ENCODE measurements around the gene SUSD1. TPM values are rescaled to one million over a fixed set of nuclear protein-coding genes. Genes with fewer than 3 reads are reported as not detected.
"Not testable (repeated sequence)": the region's sequence is repeated elsewhere in the genome, so short reads cannot be mapped to it uniquely, and the experiment has no call there.

The SUSD1 gene
- total RNA-seq, 1 experiment from 2014 or later = 20.3 TPM

DNA sequence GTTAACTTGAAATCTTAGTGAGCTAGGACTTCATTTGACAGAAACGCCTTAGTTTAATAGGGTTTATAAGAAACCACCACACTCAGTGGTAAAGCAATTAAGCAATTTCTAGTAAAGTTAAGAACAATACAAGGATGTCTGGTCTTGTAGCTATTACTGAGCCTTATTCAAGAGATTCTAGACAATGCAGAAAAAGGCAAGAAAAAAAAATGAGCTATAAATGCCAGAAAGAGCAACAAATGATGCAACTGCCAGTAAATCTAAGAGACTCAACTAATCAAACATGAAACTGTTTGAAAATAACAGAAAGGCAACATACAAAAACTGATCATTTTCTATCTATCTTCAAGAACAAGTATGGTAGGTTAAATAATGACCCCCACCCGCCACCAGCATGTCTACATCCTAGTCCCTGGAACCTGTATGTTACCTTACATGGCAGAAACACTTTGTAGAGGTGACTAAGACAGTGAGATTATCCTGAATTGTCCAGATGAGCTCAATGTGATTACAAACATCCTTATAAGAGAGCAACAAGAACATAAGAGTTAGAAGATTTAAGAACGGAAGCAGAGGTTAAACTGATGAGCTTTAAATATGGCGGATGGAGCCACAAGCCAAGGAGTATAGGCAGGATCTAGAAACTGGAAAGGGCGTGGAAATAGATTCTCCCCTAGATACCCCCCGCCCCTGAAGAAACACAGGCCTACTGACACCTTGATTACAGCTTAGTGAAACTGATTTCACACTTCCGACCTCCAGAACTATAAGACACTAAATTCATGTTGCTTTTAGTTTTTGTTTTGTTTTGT lies 93.0 kb downstream of the SUSD1 start:
- in situ Hi-C loops (cut with HindIII; ENCODE audit: low pct_unique_long_range_greater_than_20kb, low sequenced_read_pairs) = no loop called here
- no peak for DNase-seq (ENCODE audit: low read depth)

DNA sequence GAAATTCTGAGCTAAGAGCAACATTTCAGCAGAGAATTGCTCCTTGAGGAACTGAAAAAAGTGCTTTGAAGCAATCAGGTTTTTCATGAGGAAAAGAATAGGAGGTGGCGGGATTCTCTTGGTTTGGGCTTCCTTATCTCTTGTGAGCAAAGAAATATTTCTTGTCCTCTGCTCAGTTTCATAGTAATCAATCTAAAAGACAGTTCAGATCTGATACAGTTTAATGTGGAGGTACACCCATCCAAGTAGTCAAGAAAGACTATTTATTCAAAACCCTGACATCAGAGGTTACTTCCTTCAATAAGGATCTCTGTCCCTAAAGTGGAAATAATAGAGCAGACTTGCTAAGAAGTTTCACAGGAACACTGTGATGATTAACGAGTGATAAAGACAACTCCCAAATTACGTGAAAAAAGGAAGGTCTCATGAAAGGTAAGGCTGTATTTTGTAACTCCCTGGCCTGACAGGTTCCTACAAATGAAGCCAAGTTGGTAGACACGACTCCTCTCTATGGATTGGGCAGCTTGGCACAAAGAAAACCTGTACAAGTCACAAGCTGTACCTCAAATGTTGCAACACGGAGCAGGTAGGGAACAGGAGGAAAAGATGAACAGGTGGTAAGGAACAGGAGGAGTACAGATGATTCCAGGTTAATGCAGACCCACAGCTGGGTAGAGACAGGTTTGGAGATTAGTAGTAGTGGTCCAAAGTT lies 94.1 kb downstream of the SUSD1 start:
- in situ Hi-C loops (cut with HindIII; ENCODE audit: low pct_unique_long_range_greater_than_20kb, low sequenced_read_pairs) = no loop called here
- no peak for DNase-seq (ENCODE audit: low read depth)

- in situ Hi-C loops (cut with HindIII; ENCODE audit: low pct_unique_long_range_greater_than_20kb, low sequenced_read_pairs) = no loop called here
These were observed 96.7 kb downstream of the SUSD1 start for GRCh38 chr9:112078432-112078831.

GRCh38 chr9:112076814-112077213 lies 98.3 kb downstream of the SUSD1 start:
- in situ Hi-C loops (cut with HindIII; ENCODE audit: low pct_unique_long_range_greater_than_20kb, low sequenced_read_pairs) = no loop called here
- DNase-seq (ENCODE audit: low read depth) = no peak

More at GRCh38 chr9:112078432-112078831, 96.7 kb downstream of the SUSD1 start:
- DNase-seq (ENCODE audit: low read depth) = no peak

DNA sequence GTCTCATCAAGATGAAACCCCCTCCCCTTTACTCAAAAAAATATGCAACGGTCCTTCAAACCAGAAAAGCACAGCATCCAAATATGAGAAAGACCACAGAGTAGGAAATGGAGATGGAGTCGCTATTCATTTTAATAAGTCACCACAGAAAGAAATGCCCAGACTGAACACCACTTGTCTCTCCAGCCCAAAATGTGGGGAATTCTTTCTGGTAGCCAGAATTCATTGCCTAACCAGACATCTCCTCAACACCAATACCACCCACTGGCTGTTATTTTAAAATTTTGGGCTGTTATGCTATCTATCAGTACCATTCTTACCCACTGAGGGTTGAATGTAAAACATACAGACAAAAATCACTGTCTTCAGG lies 100.1 kb downstream of the SUSD1 start:
- DNase-seq (ENCODE audit: low read depth) = no peak
- in situ Hi-C loops (cut with HindIII; ENCODE audit: low pct_unique_long_range_greater_than_20kb, low sequenced_read_pairs) = no loop called here

DNA sequence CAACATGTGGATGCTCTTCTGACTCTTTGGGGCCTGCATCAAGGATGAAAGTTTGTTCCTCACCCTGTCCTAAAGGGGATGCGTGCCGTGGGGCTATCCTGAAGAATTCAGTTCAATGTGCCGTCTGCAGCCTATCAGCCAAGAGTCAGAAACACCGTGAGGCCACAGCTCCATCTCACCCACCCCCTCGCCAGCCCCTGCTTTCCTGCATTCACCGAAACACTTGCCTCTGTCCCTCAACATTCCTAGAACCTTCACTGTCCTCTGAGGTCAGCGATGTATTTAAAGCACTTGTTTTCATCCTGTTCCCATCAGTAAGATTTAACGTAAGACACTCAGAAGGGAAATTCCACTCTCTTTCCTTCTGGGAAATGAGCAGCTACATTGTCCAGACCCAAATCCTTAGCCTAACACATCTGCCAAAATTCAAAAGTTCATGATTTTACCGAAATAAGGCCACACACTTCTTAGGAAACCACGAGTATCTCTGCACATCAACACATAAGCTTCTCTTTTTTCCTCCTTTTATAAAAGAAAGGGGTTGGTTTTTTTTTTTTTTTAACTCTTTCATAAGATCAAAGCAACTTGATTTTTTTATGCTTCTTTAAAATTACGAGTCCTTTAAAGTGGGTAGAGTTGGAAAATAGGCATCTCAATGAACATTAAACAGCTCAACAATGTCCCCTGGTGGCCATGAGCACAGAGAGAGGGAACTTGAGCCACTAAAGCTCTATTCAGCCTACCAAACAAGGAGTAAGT lies 100.7 kb downstream of the SUSD1 start:
- DNase-seq (ENCODE audit: low read depth) = peak; percentile 86
- in situ Hi-C loops (cut with HindIII; ENCODE audit: low pct_unique_long_range_greater_than_20kb, low sequenced_read_pairs) = no loop called here

GRCh38 chr9:112073639-112074173 lies 101.4 kb downstream of the SUSD1 start:
- in situ Hi-C loops (cut with HindIII; ENCODE audit: low pct_unique_long_range_greater_than_20kb, low sequenced_read_pairs); DNase-seq (ENCODE audit: low read depth): not testable (repeated sequence)

- in situ Hi-C loops (cut with HindIII; ENCODE audit: low pct_unique_long_range_greater_than_20kb, low sequenced_read_pairs) = no loop called here
- no peak for DNase-seq (ENCODE audit: low read depth)
These were observed 102.1 kb downstream of the SUSD1 start for GRCh38 chr9:112072721-112073638.

DNA sequence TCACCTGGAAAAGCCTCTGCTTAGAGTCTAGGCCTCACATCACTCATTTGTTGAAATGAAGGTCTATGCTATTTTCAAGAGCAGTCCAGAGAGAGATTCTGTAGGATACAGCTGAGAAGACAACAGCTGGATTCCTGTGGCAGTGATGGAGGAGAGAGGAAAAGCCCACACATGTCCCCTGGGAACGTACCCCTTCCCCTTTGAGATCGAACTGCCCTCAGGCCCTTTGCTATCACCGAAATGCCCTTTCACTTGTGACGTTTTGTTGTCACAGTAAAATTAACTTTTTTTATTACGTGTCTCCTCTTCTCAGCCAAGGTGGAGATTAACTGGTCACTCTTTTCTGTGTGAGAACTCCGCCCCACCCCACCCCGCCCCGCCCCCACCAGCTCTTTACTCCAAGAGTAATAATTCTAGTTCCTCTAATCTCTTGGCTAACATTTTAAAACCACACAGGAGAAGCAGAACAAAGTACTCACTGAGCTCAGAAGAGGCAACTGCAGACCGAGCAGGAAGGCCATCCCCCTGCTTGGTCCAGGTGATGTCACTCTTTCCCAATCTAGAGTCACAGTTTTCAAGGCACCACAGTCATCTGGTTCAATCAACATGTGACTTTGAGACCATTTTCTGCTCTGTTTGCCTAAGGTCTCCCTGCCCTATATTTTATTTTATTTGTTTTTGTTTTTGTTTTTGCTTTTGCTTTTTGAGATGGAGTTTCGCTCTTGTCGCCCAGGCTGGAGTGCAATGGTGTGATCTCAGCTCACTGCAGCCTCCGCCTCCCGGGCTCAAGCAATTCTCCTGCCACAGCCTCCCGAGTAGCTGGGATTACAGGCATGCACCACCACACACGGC lies 105.6 kb downstream of the SUSD1 start:
- in situ Hi-C loops (cut with HindIII; ENCODE audit: low pct_unique_long_range_greater_than_20kb, low sequenced_read_pairs) = no loop called here
- no peak for DNase-seq (ENCODE audit: low read depth)

DNA sequence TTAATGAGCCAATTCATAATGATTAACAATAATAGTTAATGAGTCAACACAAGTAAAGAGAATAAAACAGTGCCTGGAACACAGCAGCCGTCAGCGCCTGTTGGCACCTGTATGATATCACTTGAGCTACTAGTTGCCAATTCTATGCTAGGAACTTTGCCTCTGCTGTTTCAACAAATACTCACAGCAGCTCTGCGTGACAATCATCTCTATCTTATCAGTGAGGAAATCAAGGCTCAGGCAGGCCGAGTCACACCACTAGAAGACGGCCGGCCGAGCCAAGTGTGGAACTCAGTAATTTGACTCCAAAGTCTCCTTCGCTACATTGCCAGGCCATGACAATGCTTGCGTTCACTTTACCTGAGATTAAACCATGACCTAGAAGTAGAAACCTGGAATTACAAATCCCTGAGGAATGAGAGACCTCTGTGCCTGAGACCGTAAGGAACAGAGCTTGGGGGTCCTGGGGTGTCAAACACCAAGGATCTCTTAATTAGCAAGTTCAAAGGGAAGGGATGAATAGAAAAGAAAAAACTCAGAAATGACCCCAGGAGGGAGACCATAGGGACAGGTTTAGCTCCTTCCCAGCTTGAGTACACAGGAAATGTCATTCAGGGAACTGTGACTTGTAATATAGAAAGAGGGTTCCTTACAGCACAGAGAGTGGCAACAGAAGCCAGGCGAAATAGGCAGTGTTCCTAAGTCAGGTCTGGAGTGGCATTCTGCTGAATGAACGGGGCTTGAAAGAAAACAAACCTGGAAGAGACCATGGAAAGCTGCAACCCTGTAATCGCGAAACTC lies 109.1 kb downstream of the SUSD1 start:
- peak; percentile 86 for DNase-seq (ENCODE audit: low read depth)
- in situ Hi-C loops (cut with HindIII; ENCODE audit: low pct_unique_long_range_greater_than_20kb, low sequenced_read_pairs) = no loop called here

DNA sequence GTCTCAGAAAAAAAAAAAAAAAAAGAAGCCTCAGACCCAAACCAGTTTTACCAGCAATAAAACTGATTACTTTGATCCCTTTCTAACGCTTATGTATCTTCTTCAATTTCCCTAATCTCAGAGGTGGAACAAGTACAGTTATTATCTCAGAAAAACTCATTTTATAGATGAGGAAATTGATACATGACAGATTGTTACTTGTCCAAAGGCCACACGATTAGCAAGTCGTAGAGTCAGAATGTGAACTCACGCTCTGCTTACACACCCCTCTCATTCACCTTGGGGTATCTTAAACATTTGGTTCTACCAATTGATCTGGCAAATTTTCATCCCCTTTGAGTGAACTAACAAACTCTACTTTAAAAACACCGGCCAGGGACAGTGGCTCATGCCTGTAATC lies 110.2 kb downstream of the SUSD1 start:
- in situ Hi-C loops (cut with HindIII; ENCODE audit: low pct_unique_long_range_greater_than_20kb, low sequenced_read_pairs) = no loop called here
- no peak for DNase-seq (ENCODE audit: low read depth)

GRCh38 chr9:112063586-112063985 lies 111.5 kb downstream of the SUSD1 start:
- in situ Hi-C loops (cut with HindIII; ENCODE audit: low pct_unique_long_range_greater_than_20kb, low sequenced_read_pairs) = no loop called here
- DNase-seq (ENCODE audit: low read depth) = no peak

DNA sequence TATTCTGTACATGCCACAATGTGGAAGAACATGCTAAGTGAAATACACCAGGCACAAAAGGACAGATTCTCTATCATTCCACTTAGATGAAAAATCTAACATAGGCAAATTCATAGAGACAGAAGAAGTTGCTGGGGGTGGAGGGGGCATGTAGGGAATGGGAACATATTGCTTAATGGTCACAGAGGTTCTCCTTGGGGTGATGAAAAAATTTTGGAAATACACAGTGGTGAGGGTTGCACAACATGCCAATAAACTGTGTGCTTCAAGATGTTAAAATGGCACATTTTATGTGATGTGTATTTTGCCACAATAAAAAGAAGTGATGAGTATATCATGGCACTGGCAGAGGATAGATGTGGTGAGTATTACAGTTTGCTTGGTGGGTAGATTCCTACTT lies 111.9 kb downstream of the SUSD1 start:
- in situ Hi-C loops (cut with HindIII; ENCODE audit: low pct_unique_long_range_greater_than_20kb, low sequenced_read_pairs) = no loop called here
- DNase-seq (ENCODE audit: low read depth) = no peak

- in situ Hi-C loops (cut with HindIII; ENCODE audit: low pct_unique_long_range_greater_than_20kb, low sequenced_read_pairs) = no loop called here
- DNase-seq (ENCODE audit: low read depth) = peak; percentile 81
These were observed 113.9 kb downstream of the SUSD1 start for GRCh38 chr9:112061152-112061740.

- in situ Hi-C loops (cut with HindIII; ENCODE audit: low pct_unique_long_range_greater_than_20kb, low sequenced_read_pairs) = no loop called here
- no peak for DNase-seq (ENCODE audit: low read depth)
These were observed 115.2 kb downstream of the SUSD1 start for GRCh38 chr9:112059966-112060320.

Data from Caki2 (cell line).